Skeletal muscle tissue (tissue), 4 donors: ENCODE measurements around the gene STK33. TPM values are rescaled to one million over a fixed set of nuclear protein-coding genes. Genes with fewer than 3 reads are reported as not detected.

Experiments
- H3K27ac ChIP-seq: one replicate; pipeline ENCODE4 v1.7.0; 2013; ENCODE audit warnings: mild to moderate bottlenecking, low read depth, low read length, inconsistent platforms
- H3K27me3 ChIP-seq, 3 donors: one replicate each; pipeline ENCODE4 v1.7.0; 2013; ENCODE audit warnings: low read length in 3 of 3; ENCODE audit not compliant: control insufficient read depth in 3 of 3, insufficient read depth in 3 of 3
- H3K36me3 ChIP-seq, 3 donors: one replicate each; pipeline ENCODE4 v1.7.0; 2013; ENCODE audit warnings: low read length in 3 of 3; ENCODE audit not compliant: control insufficient read depth in 3 of 3, insufficient read depth in 3 of 3
- H3K4me1 ChIP-seq, 3 donors: one replicate each; pipeline ENCODE4 v1.7.0; 2013; ENCODE audit warnings: low read length in 3 of 3, mild to moderate bottlenecking in 3 of 3; ENCODE audit not compliant: control insufficient read depth in 3 of 3, insufficient read depth in 3 of 3
- H3K4me3 ChIP-seq, 3 donors: one replicate each; pipeline ENCODE4 v1.7.0; 2013; ENCODE audit warnings: low read length in 3 of 3
- H3K9ac ChIP-seq, 3 donors: one replicate each; pipeline ENCODE4 v1.7.0; 2013; ENCODE audit warnings: low read length in 3 of 3, mild to moderate bottlenecking in 3 of 3, moderate library complexity in 2 of 3, low read depth in 1 of 3
- H3K9me3 ChIP-seq, 3 donors: one replicate each; pipeline ENCODE4 v1.7.0; 2013; ENCODE audit warnings: low read length in 3 of 3; ENCODE audit not compliant: control insufficient read depth in 3 of 3
- total RNA-seq: library from RNA; depleted of rRNA; stranded (reverse); fragments of >200 nt; gene quantifications from one replicate; pipeline ENCODE4 v1.2.3, GENCODE V29; 2014
- donor health status: Osteomylitis.

STK33 gene
- total RNA-seq, 1 donor from 2014 or later, result 3.1 TPM

DNA sequence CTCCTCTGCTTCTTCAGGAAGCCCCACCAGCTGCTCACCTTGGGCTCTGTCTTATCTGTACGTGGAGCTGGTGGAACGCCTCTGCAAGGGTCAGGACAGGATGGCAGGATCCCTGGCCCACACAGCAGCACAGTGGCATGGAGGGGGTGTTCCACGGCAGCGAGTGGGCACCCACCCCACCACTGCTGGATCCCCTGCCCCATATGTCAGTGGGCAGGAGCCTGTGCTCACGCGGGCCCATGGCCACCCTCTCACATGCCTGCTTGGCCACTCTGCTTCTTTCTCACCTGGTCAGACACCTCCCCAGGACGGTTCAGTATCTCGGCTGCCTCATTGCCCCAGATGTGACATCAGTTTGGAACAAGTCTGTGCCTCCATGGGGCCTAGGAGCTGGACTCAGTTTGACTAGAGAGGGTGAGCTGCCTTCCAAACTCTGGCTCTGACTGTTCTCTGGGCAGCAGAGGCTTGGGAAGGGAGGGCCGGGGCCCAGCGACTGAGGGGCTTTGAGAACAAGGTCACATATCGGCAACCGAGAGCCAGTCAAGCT, 232.3 kb downstream of the STK33 start:
- peaks cover under 1 to 8% (median 6%) of the 10 kb centered on the region in 3 donors for H3K4me1 ChIP-seq
- no peak overlapping the region for H3K27ac ChIP-seq
- no peak overlapping the region for H3K9ac ChIP-seq
- H3K36me3 ChIP-seq, result no peaks in the 10 kb centered on the region
- no peaks in the 10 kb centered on the region for H3K9me3 ChIP-seq
- H3K4me3 ChIP-seq, result no peak overlapping the region
- peaks cover 0 to 6% (median under 1%) of the 10 kb centered on the region in 3 donors for H3K27me3 ChIP-seq

DNA sequence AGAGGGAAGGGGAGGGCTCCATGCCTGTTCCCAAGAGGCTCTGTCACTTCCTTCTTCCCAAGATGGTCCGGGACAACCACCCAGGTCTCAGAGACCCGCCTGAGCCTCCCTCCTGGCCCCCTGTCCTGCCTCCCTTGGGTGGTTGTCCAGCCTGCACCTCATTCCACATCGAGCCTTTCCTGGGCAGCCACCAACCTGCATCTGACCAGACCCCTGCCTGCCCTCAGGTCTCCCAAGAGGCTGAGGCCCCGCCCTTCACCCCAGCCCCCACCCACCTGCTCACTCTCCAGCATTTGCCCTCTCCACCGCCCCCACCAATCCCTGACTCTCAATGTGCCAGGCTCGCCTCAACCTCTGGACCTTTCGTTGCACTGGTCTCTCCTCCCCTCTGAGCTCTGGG, 232.8 kb downstream of the STK33 start:
- Histone ChIP-seq H3K27ac (no peak overlapping the region), H3K4me1 (peaks cover 5 to 10% (median 7%) of the 10 kb centered on the region in 3 donors), H3K27me3 (peaks cover 0 to 10% (median 0%) of the 10 kb centered on the region in 3 donors), H3K36me3 (no peaks in the 10 kb centered on the region), H3K9me3 (no peaks in the 10 kb centered on the region), H3K4me3 (no peak overlapping the region), H3K9ac (no peak overlapping the region)

DNA sequence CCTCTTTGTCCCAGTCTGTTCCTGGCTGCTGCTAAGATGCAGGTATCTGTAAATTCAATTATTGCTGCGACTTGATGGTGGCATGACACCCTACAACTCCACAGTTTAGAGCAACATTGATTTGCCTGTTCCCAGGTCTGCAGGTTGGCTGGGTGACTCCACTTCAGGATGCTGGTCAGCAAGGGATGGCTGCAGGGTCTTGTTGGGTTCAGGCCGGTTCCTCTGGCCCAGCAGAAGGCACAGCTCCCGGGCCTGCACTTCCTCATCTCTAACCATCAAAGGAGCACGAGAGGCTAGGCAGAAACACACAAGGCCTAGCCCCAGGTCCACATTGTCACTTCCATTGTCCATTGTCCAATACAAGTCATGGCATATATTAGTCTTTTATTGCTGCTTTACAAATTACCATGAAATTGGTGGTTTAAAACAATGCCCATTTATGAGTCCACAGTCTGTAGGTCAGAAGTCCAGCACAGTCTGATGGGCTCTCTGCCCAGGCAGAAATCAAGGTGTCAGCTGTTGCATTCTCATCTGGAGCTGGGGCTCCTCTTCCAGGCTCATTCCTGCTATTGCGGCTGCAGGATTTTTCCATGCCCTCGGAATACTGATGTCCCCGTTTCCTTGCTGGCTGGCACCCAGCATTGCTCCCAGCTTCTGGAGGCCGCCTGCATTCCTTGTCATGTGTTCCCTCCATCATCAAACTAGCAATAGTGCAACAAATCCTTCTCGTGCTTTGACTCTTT, 233.8 kb downstream of the STK33 start:
- H3K9me3 ChIP-seq, result no peaks in the 10 kb centered on the region
- H3K4me3 ChIP-seq, result no peak overlapping the region
- H3K9ac ChIP-seq, result no peak overlapping the region
- H3K27ac ChIP-seq, result no peak overlapping the region
- H3K4me1 ChIP-seq, result peaks cover 5 to 10% (median 7%) of the 10 kb centered on the region in 3 donors
- no peaks in the 10 kb centered on the region for H3K36me3 ChIP-seq
- H3K27me3 ChIP-seq, result peaks cover 3 to 16% (median 5%) of the 10 kb centered on the region in 3 donors

DNA sequence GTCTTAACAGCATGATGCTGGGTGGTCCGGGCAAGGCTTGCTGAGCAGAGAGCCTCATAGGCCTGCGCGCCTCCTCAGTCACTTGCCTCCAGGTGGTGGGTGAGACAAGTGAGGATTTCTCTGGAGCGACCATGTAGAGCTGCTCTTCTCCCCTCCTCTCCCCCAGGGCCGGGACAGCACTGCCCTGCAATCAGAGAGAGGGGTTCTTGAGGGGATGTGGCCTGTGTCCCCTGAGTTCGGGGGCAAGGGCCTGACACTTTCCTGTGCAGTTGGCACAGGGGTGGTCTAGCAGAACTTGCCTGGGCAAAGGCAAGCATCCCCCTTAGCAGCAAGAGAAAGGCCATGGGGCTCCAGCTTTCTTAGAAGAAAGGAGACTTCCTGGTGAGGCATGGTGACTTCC, 234.5 kb downstream of the STK33 start:
- H3K9me3 ChIP-seq, result no peaks in the 10 kb centered on the region

DNA sequence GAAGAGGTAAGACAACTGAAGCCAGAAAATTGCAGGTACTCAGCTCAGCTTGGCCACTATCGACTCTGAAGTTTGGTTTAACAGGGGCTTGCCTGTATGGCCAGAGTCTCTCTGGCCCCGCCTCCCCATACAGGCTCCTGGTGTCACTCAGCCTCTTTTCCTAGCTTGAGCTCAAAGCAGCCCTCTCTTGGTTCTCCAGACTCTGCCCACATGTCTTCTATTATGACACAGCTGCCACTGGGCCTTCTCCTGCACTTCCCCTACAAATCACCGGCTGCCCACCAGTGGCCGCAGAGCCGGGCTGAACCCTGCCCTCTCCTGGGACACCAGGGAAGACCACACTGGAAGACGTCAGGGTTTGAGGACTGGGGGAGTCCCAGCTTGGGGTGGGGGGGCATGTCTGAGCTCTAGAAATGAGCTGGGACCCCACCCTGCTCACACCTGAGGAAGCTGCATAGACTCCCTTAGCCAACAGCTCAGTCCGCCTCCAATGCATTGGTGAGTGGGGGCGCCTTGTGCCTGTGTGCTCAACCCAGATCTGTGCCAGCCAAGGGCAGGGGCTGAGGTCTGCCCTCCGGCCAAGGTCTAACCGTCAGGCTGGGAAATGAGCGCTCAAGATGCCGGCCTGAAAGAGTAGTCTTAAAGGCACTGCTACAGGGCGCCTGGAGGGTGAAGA, 236.0 kb downstream of the STK33 start:
- peaks cover 5 to 17% (median 7%) of the 10 kb centered on the region in 3 donors for H3K4me1 ChIP-seq
- H3K9ac ChIP-seq, result no peak overlapping the region
- no peaks in the 10 kb centered on the region for H3K36me3 ChIP-seq
- no peaks in the 10 kb centered on the region for H3K9me3 ChIP-seq
- H3K4me3 ChIP-seq, result no peak overlapping the region
- H3K27ac ChIP-seq, result no peak overlapping the region
- H3K27me3 ChIP-seq, result peaks cover 6 to 28% (median 7%) of the 10 kb centered on the region in 3 donors

More for the DNA sequence above, 234.5 kb downstream of the STK33 start:
- peaks cover 6 to 21% (median 6%) of the 10 kb centered on the region in 3 donors for H3K27me3 ChIP-seq
- H3K4me1 ChIP-seq, result peaks cover 5 to 16% (median 7%) of the 10 kb centered on the region in 3 donors
- H3K9ac ChIP-seq, result no peak overlapping the region
- no peak overlapping the region for H3K27ac ChIP-seq
- no peak overlapping the region for H3K4me3 ChIP-seq
- H3K36me3 ChIP-seq, result no peaks in the 10 kb centered on the region

DNA sequence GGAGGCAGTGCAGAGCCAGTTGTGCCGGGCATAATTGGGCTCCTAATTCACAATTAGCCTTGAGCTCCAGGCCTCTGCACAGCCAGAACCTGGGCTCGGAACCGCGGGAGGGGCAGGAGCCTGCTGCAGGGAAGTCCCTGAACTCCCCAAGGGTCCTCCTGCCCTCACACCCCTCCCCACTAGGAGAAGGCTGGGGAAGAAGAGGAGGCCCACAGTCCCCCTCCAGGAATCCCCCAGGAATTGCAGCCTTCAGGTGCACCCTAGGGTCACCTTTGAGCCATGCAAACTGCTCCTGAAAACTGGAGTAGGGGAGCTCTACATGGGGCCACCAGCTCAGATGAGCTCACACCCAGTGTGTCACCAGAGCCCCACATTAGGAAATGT, 236.5 kb downstream of the STK33 start:
- H3K9ac ChIP-seq, result peak overlapping the region in 1 of 3 donors; percentile 45
- H3K4me1 ChIP-seq, result peaks cover 5 to 17% (median 7%) of the 10 kb centered on the region in 3 donors
- no peak overlapping the region for H3K4me3 ChIP-seq
- H3K27ac ChIP-seq, result no peak overlapping the region
- no peaks in the 10 kb centered on the region for H3K9me3 ChIP-seq
- no peaks in the 10 kb centered on the region for H3K36me3 ChIP-seq
- H3K27me3 ChIP-seq, result peaks cover 6 to 30% (median 11%) of the 10 kb centered on the region in 3 donors

DNA sequence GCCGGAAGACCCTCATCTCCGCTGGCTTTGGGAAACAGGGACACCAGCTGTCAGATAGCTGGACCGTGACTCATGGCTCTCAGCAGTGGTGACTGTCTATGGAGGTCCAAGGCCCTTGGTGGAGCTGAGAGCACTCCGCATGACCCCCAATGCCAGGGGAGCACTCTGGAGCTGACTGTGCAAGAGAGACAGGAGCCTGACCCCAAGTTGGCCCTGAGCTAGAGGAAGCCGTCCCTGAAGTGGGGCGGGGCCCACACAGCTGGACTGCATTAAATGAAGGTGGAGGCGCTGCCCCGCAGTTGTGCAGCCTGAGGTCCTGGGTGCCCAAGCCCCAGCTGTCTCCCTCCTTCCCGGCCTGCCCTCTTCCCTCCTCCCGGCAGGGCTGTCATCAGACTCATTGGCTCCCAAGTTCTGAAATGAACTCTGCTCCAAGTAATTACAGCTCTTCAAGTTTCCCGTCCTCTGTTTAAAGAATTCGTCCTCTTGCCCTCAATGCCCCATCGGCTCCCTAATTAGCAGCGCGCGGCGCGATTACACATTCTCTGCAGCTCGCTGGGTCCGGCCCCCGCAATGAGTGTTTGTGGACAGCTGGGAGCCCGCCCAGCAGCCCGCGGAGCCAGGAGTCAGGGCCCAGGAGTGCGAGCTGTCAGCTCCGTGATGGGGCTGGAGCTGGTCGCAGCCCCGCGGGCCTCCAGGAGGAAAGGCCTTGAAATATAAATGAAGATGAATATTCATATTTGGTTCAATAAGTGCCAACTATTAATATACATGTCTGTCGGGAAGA, 237.1 kb downstream of the STK33 start:
- peak overlapping the region in 2 of 3 donors; percentile 8 to 35 for H3K4me3 ChIP-seq
- H3K27ac ChIP-seq, result no peak overlapping the region
- H3K4me1 ChIP-seq, result peaks cover 5 to 17% (median 7%) of the 10 kb centered on the region in 3 donors
- H3K9ac ChIP-seq, result peak overlapping the region in 2 of 3 donors; percentile 40 to 45
- no peaks in the 10 kb centered on the region for H3K36me3 ChIP-seq
- peaks cover 6 to 30% (median 11%) of the 10 kb centered on the region in 3 donors for H3K27me3 ChIP-seq
- H3K9me3 ChIP-seq, result no peaks in the 10 kb centered on the region

DNA sequence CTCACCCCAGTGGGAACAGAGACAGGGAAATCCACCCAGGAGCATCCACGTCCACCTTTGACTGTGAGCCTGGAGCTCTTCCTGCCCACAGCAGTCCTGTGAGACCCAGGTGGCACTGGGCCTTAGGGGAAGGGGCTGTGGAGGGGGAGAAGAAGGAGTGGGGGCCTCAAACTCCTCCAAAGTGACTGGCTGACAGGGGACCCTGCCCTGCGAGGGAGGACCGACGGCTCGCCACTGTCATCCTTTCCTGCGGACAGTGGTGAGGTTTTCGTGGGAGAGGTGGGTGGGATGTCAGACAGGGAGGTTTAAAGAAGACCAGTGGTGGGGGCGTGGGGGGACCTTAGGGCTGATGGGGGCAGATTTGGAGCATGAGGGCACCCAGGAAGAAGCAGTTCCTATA, 237.8 kb downstream of the STK33 start:
- no peaks in the 10 kb centered on the region for H3K9me3 ChIP-seq
- H3K4me1 ChIP-seq, result peaks cover 5 to 17% (median 7%) of the 10 kb centered on the region in 3 donors
- no peak overlapping the region for H3K4me3 ChIP-seq
- H3K27ac ChIP-seq, result no peak overlapping the region
- no peaks in the 10 kb centered on the region for H3K36me3 ChIP-seq
- H3K9ac ChIP-seq, result no peak overlapping the region
- H3K27me3 ChIP-seq, result peaks cover 6 to 36% (median 11%) of the 10 kb centered on the region in 3 donors

DNA sequence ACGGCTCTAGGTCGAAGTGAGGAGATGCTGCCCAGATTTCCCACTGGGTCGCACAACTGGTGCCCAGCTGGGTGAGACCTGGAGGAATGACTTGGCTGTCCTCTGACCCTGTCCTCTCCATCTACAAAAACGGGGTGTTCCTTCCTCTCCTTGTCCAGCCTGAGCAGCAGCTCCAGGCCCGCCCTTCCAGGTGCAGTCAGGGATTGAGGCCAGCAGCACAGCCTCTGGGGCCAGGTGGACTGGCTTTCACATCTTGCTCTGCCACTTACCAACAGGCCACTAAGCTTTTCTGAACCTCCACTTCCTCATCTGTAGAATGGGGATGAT, 238.6 kb downstream of the STK33 start:
- Histone ChIP-seq H3K4me1 (peaks cover 5 to 17% (median 7%) of the 10 kb centered on the region in 3 donors), H3K9me3 (no peaks in the 10 kb centered on the region), H3K27ac (no peak overlapping the region), H3K4me3 (no peak overlapping the region), H3K9ac (no peak overlapping the region), H3K36me3 (no peaks in the 10 kb centered on the region), H3K27me3 (peaks cover 6 to 36% (median 11%) of the 10 kb centered on the region in 3 donors)
